Stromal cell of bone marrow (primary cell): Measurements from ENCODE around the gene IL25.
"Not testable (repeated sequence)": the region's sequence is repeated elsewhere in the genome, so short reads cannot be mapped to it uniquely, and the experiment has no call there.

ENCODE experiments used
- DNase-seq: peaks from one replicate; pipeline ENCODE4 v3.0.0-alpha.2; 2012; ENCODE audit warnings: low read depth

Gene IL25

DNA sequence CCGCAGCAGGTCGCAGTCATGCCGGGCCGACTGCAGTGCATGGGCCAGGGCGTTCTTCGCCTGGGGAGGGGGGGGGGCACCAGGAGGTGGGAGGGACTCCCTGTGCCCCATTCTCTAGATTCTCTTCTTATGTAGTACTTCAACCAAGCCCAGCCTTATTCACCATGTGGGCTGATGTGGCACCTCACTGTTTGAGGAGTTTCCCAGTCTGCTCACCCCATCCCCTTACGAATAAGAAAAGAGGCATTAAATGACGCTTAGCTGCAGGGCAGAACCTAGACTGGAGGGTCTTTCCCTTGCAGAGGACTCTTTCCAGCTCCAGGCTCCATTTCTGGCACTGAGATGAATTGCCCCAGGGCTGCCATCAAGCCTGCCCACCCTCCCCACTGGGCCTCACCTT is 16.4 kb downstream of the IL25 start:
- no peak for DNase-seq

- no peak for DNase-seq
Measured at GRCh38 chr14:23389396-23389795, 16.8 kb downstream of the IL25 start.

GRCh38 chr14:23389871-23390270 is 17.3 kb downstream of the IL25 start:
- DNase-seq = not testable (repeated sequence)

GRCh38 chr14:23392613-23393012 is 20.0 kb downstream of the IL25 start:
- DNase-seq = no peak

- DNase-seq = no peak
Measured at GRCh38 chr14:23396126-23396525, 23.5 kb downstream of the IL25 start.

- no peak for DNase-seq
Measured at GRCh38 chr14:23396781-23397407, 24.3 kb downstream of the IL25 start.

GRCh38 chr14:23398348-23398747 is 25.7 kb downstream of the IL25 start:
- DNase-seq = no peak

GRCh38 chr14:23399136-23399535 is 26.5 kb downstream of the IL25 start:
- no peak for DNase-seq

- DNase-seq = no peak
Measured at GRCh38 chr14:23399591-23399990, 27.0 kb downstream of the IL25 start.

- not testable (repeated sequence) for DNase-seq
Measured at GRCh38 chr14:23400496-23401149, 28.0 kb downstream of the IL25 start.

DNA sequence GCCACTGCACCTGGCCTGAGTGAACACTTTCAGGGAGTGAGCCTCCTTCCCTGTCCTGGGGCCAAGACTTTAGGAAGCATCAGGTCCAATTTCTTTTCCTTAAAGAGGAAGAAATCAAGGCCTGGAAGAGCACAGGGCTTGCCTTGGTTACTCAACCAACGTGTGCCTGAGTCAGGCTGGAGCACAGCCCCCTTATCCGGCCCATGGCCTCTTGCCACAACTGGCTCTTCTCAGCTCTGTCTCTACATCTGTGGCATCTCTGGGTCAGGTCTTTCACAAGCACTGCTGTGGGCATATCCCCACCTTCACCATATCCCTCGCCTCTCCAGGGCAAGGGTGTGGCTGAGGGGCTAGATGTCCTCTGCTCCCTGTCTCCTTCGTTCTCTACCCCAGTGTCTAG is 28.7 kb downstream of the IL25 start:
- no peak for DNase-seq

DNA sequence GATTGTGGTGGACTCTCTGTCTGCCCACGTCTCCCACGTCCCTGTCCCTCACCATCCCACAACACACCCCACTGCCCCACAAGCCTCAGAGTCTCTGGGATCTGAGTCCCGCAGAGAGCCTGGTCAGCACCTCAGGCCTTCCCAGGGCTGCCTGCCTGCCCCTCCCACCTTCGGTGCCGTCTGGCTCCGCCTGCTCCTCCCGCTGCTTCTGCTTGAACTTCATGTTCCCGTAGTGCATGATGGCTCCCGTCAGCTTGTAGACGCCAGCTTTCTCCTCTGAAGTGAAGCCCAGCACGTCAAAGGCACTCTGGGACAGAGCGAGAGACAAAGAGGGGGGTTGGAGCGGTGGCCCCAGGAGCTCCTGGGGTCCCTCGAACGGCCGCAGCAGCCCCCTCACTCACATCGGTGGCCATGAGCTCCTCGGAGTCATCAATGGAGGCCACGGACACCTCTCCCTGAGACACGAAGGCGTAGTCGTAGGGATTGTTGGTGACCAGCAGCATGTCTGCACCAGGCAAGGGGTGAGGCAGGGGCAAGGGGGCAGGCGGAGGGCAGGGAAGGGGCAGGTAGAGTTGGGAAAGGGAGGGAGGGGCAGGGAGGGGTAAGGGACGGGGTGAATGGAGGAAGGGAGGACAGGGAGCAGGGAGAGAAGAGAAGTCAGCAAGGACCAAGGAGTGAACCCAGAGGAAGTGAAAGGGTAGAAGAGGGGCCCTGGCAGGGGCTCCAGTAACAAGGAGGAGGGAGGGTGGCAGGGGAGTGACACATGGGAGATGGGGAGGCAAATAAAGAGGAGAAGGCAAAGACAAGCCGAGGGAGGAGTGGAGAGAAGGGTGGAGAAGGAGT is 29.9 kb downstream of the IL25 start:
- DNase-seq = no peak

- DNase-seq = no peak
Measured at GRCh38 chr14:23403139-23403438, 30.5 kb downstream of the IL25 start.

DNA sequence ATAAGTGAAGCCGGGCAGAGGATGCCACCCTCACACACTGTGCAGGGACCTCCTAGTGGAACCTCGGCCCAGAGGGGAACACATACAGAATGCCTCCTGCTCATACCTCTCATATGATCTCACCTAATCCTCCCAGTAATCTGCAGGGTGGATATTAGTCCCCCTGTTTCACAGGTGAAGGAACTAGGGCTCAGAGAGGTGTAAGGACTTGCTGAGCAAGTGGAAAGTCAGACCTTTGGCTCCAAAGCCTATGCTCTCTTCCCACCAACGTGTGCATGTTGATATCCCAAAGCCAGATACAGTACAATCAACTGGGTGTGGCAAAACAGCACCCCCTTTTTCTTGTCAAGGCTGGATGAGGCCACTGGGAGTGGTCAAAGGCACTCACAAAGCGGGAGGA is 31.3 kb downstream of the IL25 start:
- DNase-seq = no peak

- DNase-seq = no peak
Measured at GRCh38 chr14:23404331-23404900, 31.8 kb downstream of the IL25 start.

DNA sequence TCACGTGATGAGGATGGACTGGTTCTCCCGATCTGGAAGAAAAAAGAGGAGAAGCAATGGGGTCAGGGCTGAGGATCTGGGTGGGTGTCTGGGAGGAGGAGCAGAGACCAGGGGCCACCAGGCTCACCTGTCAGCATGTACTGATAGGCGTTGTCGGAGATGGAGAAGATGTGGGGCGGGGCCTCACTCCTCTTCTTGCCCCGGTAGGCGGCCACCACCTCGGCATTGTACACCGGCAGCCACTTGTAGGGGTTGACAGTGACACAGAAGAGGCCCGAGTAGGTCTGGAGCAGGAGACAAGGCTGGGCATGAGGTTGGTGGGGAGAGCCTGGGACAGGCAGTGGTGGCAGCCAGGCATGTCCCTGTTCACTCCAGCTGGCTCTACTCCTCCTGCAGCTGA is 32.5 kb downstream of the IL25 start:
- DNase-seq = no peak

DNA sequence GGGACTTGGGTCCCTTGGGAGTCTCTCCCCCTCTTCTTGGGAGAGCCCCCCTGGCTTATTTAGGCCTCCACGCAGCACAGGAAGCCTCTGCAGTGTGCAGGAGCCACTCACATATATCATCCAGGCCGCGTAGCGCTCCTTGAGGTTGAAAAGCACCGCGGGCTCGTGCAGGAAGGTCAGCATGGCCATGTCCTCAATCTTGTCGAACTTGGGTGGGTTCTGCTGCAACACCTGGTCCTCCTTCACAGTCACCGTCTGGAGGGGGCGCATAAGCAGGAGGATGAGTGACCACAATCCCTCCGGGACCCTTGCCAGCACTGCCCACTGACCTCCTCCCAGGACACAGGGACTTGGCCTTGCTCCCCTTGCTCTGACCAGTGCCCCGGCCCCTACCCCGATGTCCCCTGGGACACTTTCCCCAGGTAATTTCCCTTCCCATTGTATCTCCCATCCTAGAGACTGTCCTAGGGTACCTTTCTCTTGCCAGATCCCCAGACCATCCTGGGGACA is 33.0 kb downstream of the IL25 start:
- DNase-seq = no peak

DNA sequence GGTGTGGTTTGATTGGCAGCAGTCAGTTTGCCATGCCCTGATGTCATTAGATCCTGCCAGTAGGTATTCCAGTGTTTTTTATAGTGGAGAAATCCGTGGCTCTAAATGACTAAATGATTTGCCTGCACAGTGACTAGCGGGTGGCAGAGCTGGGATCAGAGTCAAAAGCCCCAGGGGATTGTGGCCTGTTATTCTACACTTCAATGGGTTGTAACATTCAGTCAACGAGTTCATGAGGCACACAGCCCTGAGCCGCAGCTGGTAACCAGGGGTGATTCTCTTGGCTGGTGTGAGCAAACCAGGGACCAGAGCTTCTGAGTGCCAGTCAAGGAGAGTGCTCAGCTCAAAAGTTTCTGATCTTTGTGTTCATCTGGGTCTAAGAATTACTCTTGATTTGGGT is 33.6 kb downstream of the IL25 start:
- no peak for DNase-seq

DNA sequence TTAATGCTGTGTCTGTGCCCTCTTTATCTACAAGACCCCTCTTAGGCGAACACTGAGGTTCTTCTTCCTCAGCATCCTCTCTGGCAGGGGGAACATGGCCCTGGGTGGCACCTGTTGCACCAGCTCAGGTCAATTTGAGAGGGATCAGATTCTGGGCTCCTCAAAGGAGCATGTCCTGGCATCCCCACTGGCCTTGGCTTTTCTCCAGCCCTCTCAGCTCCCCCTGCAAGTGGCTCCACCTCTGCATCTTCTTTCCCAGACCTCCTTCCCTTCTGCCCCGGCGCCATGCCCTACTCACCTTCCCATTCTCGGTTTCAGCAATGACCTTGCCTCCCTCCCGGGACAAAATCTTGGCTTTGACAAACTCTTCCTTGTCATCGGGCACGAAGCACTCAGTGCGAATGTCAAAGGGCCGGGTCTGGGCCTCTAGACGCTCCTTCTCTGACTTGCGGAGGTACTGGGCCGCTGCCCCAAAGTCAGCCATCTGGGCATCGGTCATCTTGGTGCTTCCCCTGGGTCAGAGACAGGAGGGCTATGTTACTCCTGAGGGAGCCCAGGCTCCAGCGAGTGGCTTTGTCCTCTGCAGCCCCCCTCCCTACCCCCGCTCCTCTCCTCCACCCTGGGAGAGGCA is 34.2 kb downstream of the IL25 start:
- no peak for DNase-seq

DNA sequence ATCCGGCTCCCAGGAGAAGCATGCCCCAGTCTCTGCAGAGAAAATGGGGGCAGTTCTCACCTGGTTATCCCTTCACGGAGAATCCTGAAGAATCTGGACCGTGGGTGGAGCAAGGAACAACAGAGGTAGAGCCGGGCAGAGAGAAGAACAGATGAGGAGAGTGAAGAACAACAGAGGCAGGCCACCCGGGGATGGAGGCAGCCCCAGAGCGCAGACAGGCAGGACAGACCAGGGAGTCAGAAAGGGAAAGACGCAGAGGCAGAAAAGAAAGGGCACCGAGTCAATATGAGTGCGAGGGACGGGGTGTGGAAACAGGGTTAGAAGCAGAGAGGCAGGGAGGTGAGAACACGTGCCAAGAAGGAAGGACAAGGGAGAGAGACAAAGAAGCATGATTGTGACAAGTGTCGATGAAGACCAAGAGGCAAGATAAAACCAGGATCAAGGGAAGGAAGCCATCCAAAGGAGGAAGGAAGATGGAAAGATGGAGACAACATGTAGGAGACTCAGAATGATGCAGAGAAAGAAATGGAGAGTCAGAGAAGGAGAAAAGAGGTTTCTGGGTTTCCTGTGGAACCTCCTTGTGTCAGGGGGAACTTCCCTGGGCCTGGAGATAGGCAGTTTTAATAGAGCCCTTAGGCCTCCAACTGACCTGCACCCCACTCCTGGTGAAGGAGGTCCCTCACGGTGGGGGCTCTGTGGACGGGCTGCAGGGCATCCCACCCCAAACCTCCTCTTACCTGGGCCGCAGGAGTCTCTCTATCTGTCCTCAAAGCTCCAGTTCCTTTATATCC is 35.1 kb downstream of the IL25 start, which contains the start of gene MYH6:
TSS of gene MYH6 (minus strand) at position 758 of the 791 bp plus-strand sequence. CDS start 1,050 bp downstream, outside the sequence.
- no peak for DNase-seq

GRCh38 chr14:23408307-23408630 is 35.7 kb downstream of the IL25 start:
- no peak for DNase-seq

- no peak for DNase-seq
Measured at GRCh38 chr14:23409475-23409874, 36.9 kb downstream of the IL25 start.
